Suppressor macrophage treated with lipopolysaccharide for 1 hour (primary cell): Measurements from ENCODE around the gene ZBTB7B.

Experiments used
- DNase-seq, 3 donors: peaks; one replicate each; pipeline ENCODE4 v3.0.0-alpha.2; 2020 to 2022

ZBTB7B gene

GRCh38 chr1:155002464-155003226 lies at the start of gene ZBTB7B:
TSS of gene ZBTB7B (plus strand) at chr1:155002802. CDS start at chr1:155014661, 11,859 bp downstream.
- peak in 2 of 3 donors; percentile 50 to 62 for DNase-seq

- DNase-seq: no peak
These were observed 49.0 kb upstream of the ZBTB7B start for GRCh38 chr1:154953611-154954038.

- DNase-seq: no peak
These were observed 48.1 kb upstream of the ZBTB7B start for GRCh38 chr1:154954541-154954940.

GRCh38 chr1:154955039-154955717 lies 47.4 kb upstream of the ZBTB7B start:
- DNase-seq: no peak

GRCh38 chr1:154955718-154956543 lies 46.7 kb upstream of the ZBTB7B start, which contains the start of gene PBXIP1:
TSS of gene PBXIP1 (minus strand) at chr1:154956099. CDS start at chr1:154953721, 2,378 bp downstream.
- peak; percentile 86 to 90 (median 89) for DNase-seq

GRCh38 chr1:154956544-154956941 lies 46.1 kb upstream of the ZBTB7B start:
- DNase-seq: no peak

GRCh38 chr1:154957091-154957657 lies 45.4 kb upstream of the ZBTB7B start:
- DNase-seq: no peak

- DNase-seq: peak; percentile 57 to 65 (median 63)
These were observed 44.6 kb upstream of the ZBTB7B start for GRCh38 chr1:154958036-154958435.

- DNase-seq: no peak
These were observed 43.7 kb upstream of the ZBTB7B start for GRCh38 chr1:154958681-154959425.

- DNase-seq: no peak
These were observed 43.2 kb upstream of the ZBTB7B start for GRCh38 chr1:154959426-154959780.

- no peak for DNase-seq
These were observed 42.0 kb upstream of the ZBTB7B start for GRCh38 chr1:154960446-154961136.

GRCh38 chr1:154961207-154962155 lies 41.1 kb upstream of the ZBTB7B start, which contains the start of gene PYGO2:
TSS of gene PYGO2 (minus strand) at chr1:154961782. CDS start at chr1:154961576, 206 bp downstream.
- peak; percentile 75 to 90 (median 79) for DNase-seq

GRCh38 chr1:154962156-154962749 lies 40.3 kb upstream of the ZBTB7B start:
- no peak for DNase-seq

GRCh38 chr1:154962795-154963330 lies 39.7 kb upstream of the ZBTB7B start:
- no peak for DNase-seq

GRCh38 chr1:154963643-154964042 lies 39.0 kb upstream of the ZBTB7B start:
- no peak for DNase-seq

GRCh38 chr1:154964359-154964758 lies 38.2 kb upstream of the ZBTB7B start:
- DNase-seq: no peak

GRCh38 chr1:154966111-154966510 lies 36.5 kb upstream of the ZBTB7B start:
- no peak for DNase-seq

GRCh38 chr1:154967331-154967950 lies 35.2 kb upstream of the ZBTB7B start:
- no peak for DNase-seq

- DNase-seq: no peak
These were observed 33.9 kb upstream of the ZBTB7B start for GRCh38 chr1:154968731-154969130.
